Fibroblast of mammary gland (primary cell): Measurements from ENCODE around the gene TSEN34.
"Not testable (repeated sequence)": the region's sequence is repeated elsewhere in the genome, so short reads cannot be mapped to it uniquely, and the experiment has no call there.

Experiments used
- DNase-seq: peaks from one replicate; pipeline ENCODE4 v3.0.0-alpha.2; 2010; ENCODE audit warnings: low read depth
- H3K4me3 ChIP-seq: 2 replicates; pipeline ENCODE4 v1.5.1; 2011; ENCODE audit warnings: low read depth, mild to moderate bottlenecking, low read length, moderate library complexity; ENCODE audit not compliant: control insufficient read depth
- CTCF ChIP-seq: conservative IDR thresholded peaks from 2 replicates; pipeline ENCODE4 v1.5.1; 2011; ENCODE audit warnings: low read depth, low read length, inconsistent platforms; ENCODE audit not compliant: control insufficient read depth, insufficient read depth

TSEN34 gene

DNA sequence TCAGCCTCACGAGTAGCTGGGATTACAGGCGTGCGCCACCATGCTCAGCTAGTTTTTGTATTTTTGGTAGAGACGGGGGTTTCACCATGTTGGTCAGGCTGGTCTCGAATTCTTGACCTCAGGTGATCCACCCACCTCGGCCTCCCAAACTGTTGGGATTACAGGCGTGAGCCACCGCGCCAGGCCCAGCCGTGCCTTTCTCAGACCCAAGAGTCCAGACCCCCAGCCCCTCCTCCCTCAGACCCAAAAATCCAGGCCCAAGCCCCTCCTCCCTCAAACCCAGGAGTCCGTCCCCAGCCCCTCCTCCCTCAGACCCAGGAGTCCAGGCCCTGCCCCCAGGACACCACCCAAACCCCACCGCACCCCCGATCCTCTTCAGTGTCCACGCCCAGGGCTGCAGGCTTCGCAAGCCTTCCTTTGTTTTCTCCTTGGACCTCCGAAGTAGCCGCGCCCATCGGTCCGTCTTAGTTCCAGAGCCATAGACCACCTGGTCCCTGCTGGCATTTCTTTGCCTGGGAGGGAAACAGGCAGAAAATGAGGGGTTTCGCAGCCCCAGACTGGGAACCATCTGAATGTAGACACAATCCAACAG, 21.9 kb upstream of the TSEN34 start:
- H3K4me3 ChIP-seq, result no peak overlapping the region
- TF ChIP-seq CTCF, result no peak
- DNase-seq, result no peak

DNA sequence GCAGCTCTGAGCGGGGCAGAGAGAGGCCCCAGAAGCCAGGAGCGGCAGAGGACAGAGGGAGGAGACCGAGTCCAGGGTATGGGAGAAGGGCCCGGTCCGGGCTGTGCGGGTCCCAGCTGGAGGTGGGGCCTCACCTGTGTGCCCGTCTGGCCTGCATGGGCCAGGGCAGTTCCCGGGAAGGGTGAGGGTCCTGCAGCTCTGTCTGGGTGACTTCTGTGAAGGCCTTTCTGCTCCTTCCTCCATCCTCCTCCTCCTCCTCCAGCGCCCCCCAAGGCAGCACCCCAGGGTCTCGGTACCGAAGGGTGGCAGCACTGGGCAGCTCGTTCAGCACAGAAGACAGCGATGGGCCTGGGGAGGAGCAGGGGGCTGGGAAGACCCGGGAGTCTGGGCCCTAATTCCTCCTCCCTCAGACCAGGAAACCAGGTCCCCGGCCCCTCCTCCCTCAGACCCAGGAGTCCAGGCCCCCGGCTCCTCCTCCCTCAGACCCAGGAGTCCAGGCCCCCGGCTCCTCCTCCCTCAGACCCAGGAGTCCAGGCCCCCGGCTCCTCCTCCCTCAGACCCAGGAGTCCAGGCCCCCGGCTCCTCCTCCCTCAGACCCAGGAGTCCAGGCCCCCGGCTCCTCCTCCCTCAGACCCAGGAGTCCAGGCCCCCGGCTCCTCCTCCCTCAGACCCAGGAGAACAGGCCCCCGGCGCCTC, 19.2 kb upstream of the TSEN34 start:
- not testable (repeated sequence) for DNase-seq, H3K4me3 ChIP-seq

GRCh38 chr19:54172471-54173358, 18.4 kb upstream of the TSEN34 start, which contains the start of gene TMC4:
TSS of gene TMC4 (minus strand) at chr19:54173160. CDS start at chr19:54173117, 43 bp downstream.
- TF ChIP-seq CTCF, result no peak
- DNase-seq, result peak; percentile 35
- no peak within 1 kb of the TSS for H3K4me3 ChIP-seq

GRCh38 chr19:54173359-54173699, 17.8 kb upstream of the TSEN34 start:
- no peak overlapping the region for H3K4me3 ChIP-seq
- DNase-seq, result no peak

DNA sequence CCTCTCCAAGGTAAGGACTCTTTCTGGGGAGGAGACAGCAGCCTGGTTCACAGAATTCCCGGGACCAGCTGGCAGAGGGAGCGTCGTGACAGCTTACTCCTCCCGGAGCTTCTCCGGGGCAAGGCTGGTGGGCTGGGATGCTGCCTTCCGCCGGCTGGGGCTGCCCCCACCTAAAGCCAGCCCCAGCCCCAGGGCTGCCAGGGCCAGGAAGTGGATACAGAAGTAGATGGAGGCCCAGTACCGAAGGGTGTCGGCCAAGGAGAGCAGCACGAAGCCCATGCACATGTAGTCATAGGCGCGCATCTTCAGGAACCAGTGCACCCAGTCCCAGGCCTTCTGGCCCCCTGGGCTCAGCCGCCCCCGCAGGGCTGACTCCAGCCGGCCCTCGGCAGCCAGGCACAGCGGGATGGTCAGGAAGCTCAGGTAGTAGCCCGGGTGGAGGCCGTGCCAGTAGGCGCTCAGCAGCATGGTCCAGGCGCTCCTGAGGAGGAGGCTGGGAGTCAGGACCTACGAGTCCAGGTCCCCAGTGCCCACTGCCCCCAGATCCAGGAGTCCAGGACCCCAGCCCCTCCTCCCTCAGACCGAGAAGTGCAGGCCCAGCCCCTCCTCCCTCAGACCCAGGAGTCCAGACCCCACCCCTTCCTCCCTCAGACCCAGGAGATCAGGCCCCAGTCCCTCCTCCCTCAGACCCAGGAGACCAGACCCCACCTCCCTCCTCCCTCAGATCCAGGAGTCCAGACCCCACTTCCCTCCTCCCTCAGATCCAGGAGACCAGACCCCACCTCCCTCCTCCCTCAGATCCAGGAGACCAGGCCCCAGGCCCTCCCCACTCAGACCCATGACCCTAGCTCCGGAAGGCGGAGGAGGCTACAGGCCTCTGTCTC, 16.9 kb upstream of the TSEN34 start:
- TF ChIP-seq CTCF, result no peak
- H3K4me3 ChIP-seq, result no peak overlapping the region
- DNase-seq, result no peak

More at GRCh38 chr19:54173359-54173699, 17.8 kb upstream of the TSEN34 start:
- TF ChIP-seq CTCF, result no peak

- H3K4me3 ChIP-seq, result no peak overlapping the region
- DNase-seq, result no peak
- TF ChIP-seq CTCF, result no peak
Observed at GRCh38 chr19:54178581-54179261, 12.4 kb upstream of the TSEN34 start.
